GM23338 (cell line): ENCODE results near the gene FSIP1. TPM values are rescaled to one million over a fixed set of nuclear protein-coding genes. Genes with fewer than 3 reads are reported as not detected.

Experiments used
- ATAC-seq: fragments of 200-7000 bp; cut with Tn5 transposase; 3 replicates; pipeline ENCODE4 v1.9.1; 2020
- DNase-seq: peaks from one replicate; pipeline ENCODE4 v3.0.0-alpha.2; 2015; ENCODE audit warnings: low spot score
- H2AFZ ChIP-seq: fragments of 200-600 bp; sonication (generic); 2 replicates; pipeline ENCODE4 v1.8.0; 2016; ENCODE audit warnings: antibody characterized with exemption, mild to moderate bottlenecking, moderate library complexity
- H3F3A ChIP-seq: fragments of 200-600 bp; sonication (generic); replicated peaks from 2 replicates; pipeline ENCODE4 v1.8.0; 2017; ENCODE audit warnings: antibody characterized with exemption, mixed run types, low read depth
- H3K27ac ChIP-seq: fragments of 200-600 bp; sonication (generic); 2 replicates; pipeline ENCODE4 v1.6.1; 2016; ENCODE audit warnings: low read depth
- H3K27me3 ChIP-seq: fragments of 200-600 bp; sonication (generic); 2 replicates; pipeline ENCODE4 v1.8.0; 2016; ENCODE audit warnings: mild to moderate bottlenecking, mixed run types, moderate library complexity; ENCODE audit not compliant: insufficient read depth
- H3K36me3 ChIP-seq: fragments of 200-600 bp; sonication (generic); 2 replicates; pipeline ENCODE4 v1.8.0; 2016; ENCODE audit warnings: mild to moderate bottlenecking; ENCODE audit not compliant: insufficient read depth
- H3K4me1 ChIP-seq: fragments of 200-600 bp; sonication (generic); 2 replicates; pipeline ENCODE4 v1.8.0; 2016; ENCODE audit warnings: mild to moderate bottlenecking, moderate library complexity; ENCODE audit not compliant: insufficient read depth
- H3K4me2 ChIP-seq: fragments of 200-600 bp; sonication (generic); 2 replicates; pipeline ENCODE4 v1.7.1; 2017; ENCODE audit warnings: mixed run types
- H3K4me3 ChIP-seq: fragments of 200-600 bp; sonication (generic); 2 replicates; pipeline ENCODE4 v1.6.1; 2016; ENCODE audit warnings: mixed run types
- H3K79me2 ChIP-seq: fragments of 200-600 bp; sonication (generic); replicated peaks from 2 replicates; pipeline ENCODE4 v1.8.0; 2017; ENCODE audit warnings: mild to moderate bottlenecking; ENCODE audit not compliant: insufficient read depth
- H3K9me2 ChIP-seq: fragments of 200-600 bp; sonication (generic); 2 replicates; pipeline ENCODE4 v1.8.0; 2017; ENCODE audit not compliant: insufficient read depth
- H4K20me1 ChIP-seq: fragments of 200-600 bp; sonication (generic); replicated peaks from 2 replicates; pipeline ENCODE4 v1.8.0; 2017; ENCODE audit warnings: mild to moderate bottlenecking; ENCODE audit not compliant: insufficient read depth
- H3K27ac Mint-ChIP-seq: 2 replicates; pipeline ENCODE4 v1.8.0; 2020; ENCODE audit warnings: inconsistent platforms, mild to moderate bottlenecking, moderate library complexity, mixed read lengths
- H3K27me3 Mint-ChIP-seq: 3 replicates; pipeline ENCODE4 v1.8.0; 2022; ENCODE audit warnings: low read depth, mild to moderate bottlenecking, moderate library complexity, mixed read lengths, inconsistent platforms; ENCODE audit not compliant: insufficient read depth, poor library complexity
- H3K36me3 Mint-ChIP-seq: 3 replicates; pipeline ENCODE4 v1.8.0; 2021; ENCODE audit warnings: low read depth, mild to moderate bottlenecking, inconsistent platforms, moderate library complexity, mixed read lengths
- H3K4me1 Mint-ChIP-seq: 3 replicates; pipeline ENCODE4 v1.8.0; 2020; ENCODE audit warnings: mild to moderate bottlenecking, inconsistent platforms, mixed read lengths
- H3K4me3 Mint-ChIP-seq: 3 replicates; pipeline ENCODE4 v1.8.0; 2021; ENCODE audit warnings: moderate library complexity, mild to moderate bottlenecking, inconsistent platforms, mixed read lengths
- H3K9me3 Mint-ChIP-seq: 3 replicates; pipeline ENCODE4 v1.8.0; 2020; ENCODE audit warnings: moderate library complexity, mild to moderate bottlenecking, inconsistent platforms, mixed read lengths
- CREB1 ChIP-seq: fragments of 250-450 bp; sonication (Bioruptor Pico); IDR thresholded peaks from 2 replicates; pipeline ENCODE4 v1.5.0; 2020; ENCODE audit warnings: low read depth, mild to moderate bottlenecking, moderate library complexity
- ETS1 ChIP-seq: IDR thresholded peaks from 2 replicates; pipeline ENCODE4 v1.6.1; 2016; ENCODE audit warnings: antibody characterized with exemption
- EZH2phosphoT487 ChIP-seq: fragments of 200-600 bp; sonication (generic); IDR thresholded peaks from one replicate; pipeline ENCODE4 v1.8.1; 2018; ENCODE audit warnings: antibody characterized with exemption; ENCODE audit not compliant: unreplicated experiment
- JUNB ChIP-seq: IDR thresholded peaks from one replicate; pipeline ENCODE4 v1.6.1; 2016; ENCODE audit warnings: antibody characterized with exemption; ENCODE audit not compliant: unreplicated experiment
- POLR2AphosphoS5 ChIP-seq: IDR thresholded peaks from 2 replicates; pipeline ENCODE4 v1.6.1; 2016; ENCODE audit warnings: antibody characterized with exemption, low read depth
- STAT1 ChIP-seq: IDR thresholded peaks from one replicate; pipeline ENCODE4 v1.6.1; 2016; ENCODE audit warnings: antibody characterized with exemption; ENCODE audit not compliant: unreplicated experiment
- ZNF114 ChIP-seq: fragments of 250-450 bp; sonication (Bioruptor Pico); IDR thresholded peaks from 2 replicates; pipeline ENCODE4 v1.5.0; 2020; ENCODE audit warnings: mild to moderate bottlenecking, moderate library complexity
- ZNF331 ChIP-seq: fragments of 250-450 bp; sonication (Bioruptor Pico); IDR thresholded peaks from 2 replicates; pipeline ENCODE4 v1.5.0; 2020; ENCODE audit warnings: low read depth, mild to moderate bottlenecking, moderate library complexity
- ZNF462 ChIP-seq: fragments of 250-450 bp; sonication (Bioruptor Pico); IDR thresholded peaks from 2 replicates; pipeline ENCODE4 v1.5.0; 2020; ENCODE audit warnings: mild to moderate bottlenecking, moderate library complexity
- polyA plus RNA-seq: library from polyadenylated mRNA; unstranded; fragments of >200 nt; fragmentation: Nextera tagmentation; extraction: Ambion mirVana; gene quantifications from 2 replicates; pipeline ENCODE4 v1.2.1, GENCODE V29; 2016
- total RNA-seq: library from RNA; depleted of rRNA; stranded (reverse); fragments of >200 nt; shearing (Covaris generic); gene quantifications from 2 replicates; pipeline ENCODE4 v1.2.3, GENCODE V29; 2014

The FSIP1 gene
- total and polyA plus RNA-seq, 2 experiments from 2014 or later, result 0.92 to 2.1 TPM

- H3K4me3 ChIP-seq, result no peak overlapping the region
- peaks cover 98% of the 10 kb centered on the region for H3K36me3 ChIP-seq
- no peak overlapping the region for H3K27ac ChIP-seq
- no peaks in the 10 kb centered on the region for H3K4me1 ChIP-seq
- no peak for DNase-seq
- H3K9me2 ChIP-seq, result no peaks in the 10 kb centered on the region
- H3K79me2 ChIP-seq, result no peaks in the 10 kb centered on the region
- Mint-ChIP-seq H3K36me3 (peaks cover 96% of the 10 kb centered on the region), H3K9me3 (no peaks in the 10 kb centered on the region), H3K27me3 (peaks cover 1% of the 10 kb centered on the region), H3K27ac (no peak overlapping the region), H3K4me1 (no peaks in the 10 kb centered on the region), H3K4me3 (no peak overlapping the region)
- no peak for ATAC-seq
- H3K27me3 ChIP-seq, result no peaks in the 10 kb centered on the region
- H2AFZ ChIP-seq, result no peak overlapping the region
- TF ChIP-seq ZNF114 (CRISPR knock-in tag), result no peak
- H3K4me2 ChIP-seq, result no peak overlapping the region
- H4K20me1 ChIP-seq, result peaks cover 8% of the 10 kb centered on the region
- H3F3A ChIP-seq, result 0 out of 2 replicates have a peak, but pooled peaks cover 3% of the 10 kb centered on the region
These were observed 192.6 kb downstream of the FSIP1 start for GRCh38 chr15:39589815-39590644.

GRCh38 chr15:39589193-39589814, 193.3 kb downstream of the FSIP1 start:
- Mint-ChIP-seq H3K4me1 (no peaks in the 10 kb centered on the region), H3K27ac (no peak overlapping the region), H3K36me3 (peaks cover 99% of the 10 kb centered on the region), H3K4me3 (no peak overlapping the region), H3K27me3 (peaks cover 1% of the 10 kb centered on the region), H3K9me3 (no peaks in the 10 kb centered on the region)
- Histone ChIP-seq H2AFZ (no peak overlapping the region), H3K27me3 (no peaks in the 10 kb centered on the region), H3F3A (0 out of 2 replicates have a peak, but pooled peaks cover 3% of the 10 kb centered on the region), H3K9me2 (no peaks in the 10 kb centered on the region), H3K36me3 (peaks cover 98% of the 10 kb centered on the region), H3K27ac (no peak overlapping the region), H3K4me2 (no peak overlapping the region), H3K4me3 (no peak overlapping the region), H3K79me2 (no peaks in the 10 kb centered on the region), H3K4me1 (no peaks in the 10 kb centered on the region), H4K20me1 (peaks cover 8% of the 10 kb centered on the region)
- DNase-seq (no peak), ATAC-seq (no peak)
- no peak for TF ChIP-seq JUNB
- no peak for TF ChIP-seq CREB1 (CRISPR knock-in tag)
- TF ChIP-seq ZNF331 (CRISPR knock-in tag), result no peak
- TF ChIP-seq STAT1, result no peak
- no peak for TF ChIP-seq POLR2AphosphoS5
- no peak for TF ChIP-seq ZNF462 (CRISPR knock-in tag)
- no peak for TF ChIP-seq ZNF114 (CRISPR knock-in tag)
- no peak for TF ChIP-seq EZH2phosphoT487
- TF ChIP-seq ETS1, result no peak
